IPS DF 19.7 (cell line): ENCODE measurements around the gene CHSY3.

Experiments used
- DNase-seq: peaks from one replicate; pipeline ENCODE4 v3.0.0-alpha.2; 2013; ENCODE audit warnings: low read depth, low spot score

The CHSY3 gene

GRCh38 chr5:129904102-129904666, at the start of gene CHSY3:
Gene CHSY3 (plus strand): TSS chr5:129904465.
- peak; percentile 25 for DNase-seq

- no peak for DNase-seq
Observed at GRCh38 chr5:129856325-129856724, 47.9 kb upstream of the CHSY3 start.

DNA sequence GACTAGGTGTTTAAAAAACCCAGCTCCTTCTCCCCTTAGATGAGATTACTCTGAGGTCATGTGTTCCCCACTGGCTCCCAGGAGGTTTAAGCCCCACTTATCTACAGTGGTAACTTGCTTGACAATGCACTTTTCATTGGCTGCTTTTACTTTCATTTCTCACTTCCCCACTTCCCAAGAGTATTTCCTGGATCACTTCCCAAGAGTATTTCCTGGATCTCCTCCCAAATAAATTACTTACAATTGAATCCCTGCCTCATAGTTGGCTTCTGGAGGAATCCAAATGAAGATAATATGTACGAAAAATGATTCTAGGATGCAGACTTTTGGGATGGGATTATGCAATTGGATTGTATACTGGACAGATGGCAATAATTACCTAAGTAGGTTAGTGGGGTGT, 47.1 kb upstream of the CHSY3 start:
- no peak for DNase-seq

DNA sequence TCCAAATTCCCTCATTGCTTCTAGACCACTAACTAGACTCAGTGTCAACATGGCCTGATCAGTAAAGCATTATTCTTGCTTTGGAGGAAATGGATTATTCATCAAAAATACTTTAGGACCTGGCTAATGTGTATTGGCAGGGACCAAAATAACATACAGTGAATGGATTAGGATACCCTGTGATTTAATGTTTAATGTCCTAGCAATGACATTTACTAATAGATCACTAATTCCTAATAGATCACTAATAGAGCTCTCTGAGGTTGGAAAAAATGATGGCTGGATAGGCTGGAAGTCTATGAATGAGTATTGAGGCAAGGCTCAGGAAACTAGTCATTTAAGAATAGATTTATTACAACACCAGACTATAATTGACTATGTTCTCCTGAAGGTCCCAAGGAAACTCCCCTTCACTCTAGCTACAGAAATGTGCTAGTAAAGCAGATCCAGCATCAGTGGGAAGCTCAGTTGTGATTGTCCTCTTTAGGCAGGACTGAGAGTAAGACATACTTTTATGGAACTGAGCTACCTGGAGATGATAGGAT, 46.1 kb upstream of the CHSY3 start:
- no peak for DNase-seq

DNA sequence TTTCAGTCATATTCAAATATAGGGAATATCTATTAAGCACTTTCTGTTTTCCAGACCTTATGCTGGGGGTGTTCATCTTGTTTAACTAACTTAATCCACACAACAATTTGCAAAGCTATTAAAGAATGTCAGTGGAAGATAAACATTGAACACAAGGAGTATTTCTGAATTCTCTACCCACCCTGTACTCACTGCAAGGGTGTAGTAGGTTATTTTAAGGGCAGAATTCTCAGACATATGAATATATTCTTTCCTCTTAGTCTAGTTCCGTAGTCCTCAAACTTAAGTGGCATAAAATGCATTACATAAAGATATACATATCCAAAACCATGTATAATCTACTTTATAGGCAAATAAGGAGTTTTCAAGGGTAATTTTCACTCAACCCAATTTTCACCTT, 19.9 kb upstream of the CHSY3 start:
- no peak for DNase-seq

DNA sequence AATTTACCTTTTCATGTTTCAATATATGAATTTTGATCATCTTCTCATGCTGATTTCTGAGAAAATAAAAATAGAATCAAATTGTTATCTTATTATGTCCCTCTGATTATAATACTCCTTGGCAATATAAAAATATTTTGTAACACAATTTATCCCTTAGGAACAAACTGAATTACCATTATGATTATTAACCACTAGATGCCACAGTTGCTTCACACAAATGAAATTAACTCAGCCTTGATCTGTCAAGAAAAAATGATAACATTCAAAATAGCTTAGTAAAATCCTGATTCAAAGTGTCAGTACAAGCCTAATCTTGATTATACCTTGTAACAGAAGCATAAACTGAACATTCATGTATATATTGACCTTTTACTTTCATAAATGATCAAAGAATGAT, 4.8 kb upstream of the CHSY3 start:
- no peak for DNase-seq

DNA sequence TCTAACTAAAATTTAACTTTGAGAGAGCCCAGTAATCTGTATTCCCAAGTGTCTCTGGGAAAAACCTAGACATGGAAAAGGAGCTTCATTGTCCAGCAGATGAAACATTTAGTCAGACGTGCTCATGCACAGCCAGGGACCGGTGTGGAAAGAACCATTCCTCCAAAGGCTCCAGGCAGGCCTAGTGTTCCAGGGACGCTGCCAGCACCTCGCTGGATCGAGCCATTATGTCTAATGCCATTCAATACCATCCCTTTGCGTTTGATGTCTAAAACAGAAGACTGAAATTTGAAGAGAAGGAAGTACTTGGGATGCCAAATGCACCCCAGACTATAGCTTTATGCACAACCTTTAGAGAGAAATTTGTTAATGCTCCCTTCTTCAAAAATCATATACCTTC, 1.4 kb upstream of the CHSY3 start:
- no peak for DNase-seq

DNA sequence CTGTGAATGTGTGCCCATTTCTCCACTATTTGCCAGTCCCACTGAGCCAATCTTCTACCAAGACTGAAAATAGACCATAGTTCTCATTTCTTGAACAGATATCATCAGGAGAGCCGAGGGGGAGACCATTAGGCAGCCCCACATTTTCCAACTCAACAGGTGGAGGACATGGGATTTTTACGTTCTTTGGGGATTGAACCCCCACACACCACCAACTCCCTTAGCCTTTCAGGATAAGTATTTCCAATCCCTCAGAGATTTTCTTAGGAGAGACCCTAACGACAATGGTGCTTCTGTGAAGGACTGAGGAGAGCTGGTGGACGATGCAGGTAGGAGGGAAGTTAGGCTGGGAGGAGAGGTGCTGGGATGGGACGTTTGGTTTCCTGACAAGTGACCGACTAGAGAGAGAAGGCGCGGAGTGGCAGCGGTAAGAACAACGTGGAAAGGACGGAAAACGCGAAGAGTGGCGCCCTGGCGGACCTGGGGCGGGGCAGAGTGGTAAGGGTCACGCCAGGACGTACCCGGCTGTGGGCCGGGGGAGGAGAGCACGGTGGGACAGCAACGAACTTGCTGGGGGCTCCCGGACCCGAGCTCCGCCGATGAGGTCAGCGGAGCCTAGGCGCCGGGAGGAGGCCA, 681 bp upstream of the CHSY3 start:
- DNase-seq = no peak

DNA sequence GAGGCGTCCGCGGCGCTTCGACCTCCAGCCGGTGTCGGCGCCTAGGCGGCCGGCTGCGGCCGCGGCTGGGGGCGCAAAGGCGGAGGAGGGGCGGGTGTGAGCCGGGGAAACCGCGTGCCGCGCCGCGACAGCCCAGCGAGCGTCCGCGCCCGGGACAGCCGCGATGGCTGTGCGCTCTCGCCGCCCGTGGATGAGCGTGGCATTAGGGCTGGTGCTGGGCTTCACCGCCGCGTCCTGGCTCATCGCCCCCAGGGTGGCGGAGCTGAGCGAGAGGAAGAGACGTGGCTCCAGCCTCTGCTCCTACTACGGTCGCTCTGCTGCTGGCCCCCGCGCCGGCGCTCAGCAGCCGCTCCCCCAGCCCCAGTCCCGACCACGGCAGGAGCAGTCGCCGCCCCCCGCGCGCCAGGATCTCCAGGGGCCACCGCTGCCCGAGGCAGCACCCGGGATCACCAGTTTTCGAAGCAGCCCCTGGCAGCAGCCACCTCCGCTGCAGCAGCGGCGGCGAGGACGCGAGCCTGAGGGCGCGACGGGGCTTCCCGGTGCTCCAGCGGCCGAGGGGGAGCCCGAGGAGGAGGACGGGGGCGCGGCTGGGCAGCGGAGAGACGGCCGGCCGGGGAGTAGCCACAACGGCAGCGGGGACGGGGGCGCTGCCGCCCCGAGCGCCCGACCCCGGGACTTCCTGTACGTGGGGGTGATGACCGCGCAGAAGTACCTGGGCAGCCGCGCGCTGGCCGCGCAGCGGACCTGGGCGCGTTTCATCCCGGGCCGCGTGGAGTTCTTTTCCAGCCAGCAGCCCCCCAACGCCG, 605 bp downstream of the CHSY3 start:
- DNase-seq = no peak

DNA sequence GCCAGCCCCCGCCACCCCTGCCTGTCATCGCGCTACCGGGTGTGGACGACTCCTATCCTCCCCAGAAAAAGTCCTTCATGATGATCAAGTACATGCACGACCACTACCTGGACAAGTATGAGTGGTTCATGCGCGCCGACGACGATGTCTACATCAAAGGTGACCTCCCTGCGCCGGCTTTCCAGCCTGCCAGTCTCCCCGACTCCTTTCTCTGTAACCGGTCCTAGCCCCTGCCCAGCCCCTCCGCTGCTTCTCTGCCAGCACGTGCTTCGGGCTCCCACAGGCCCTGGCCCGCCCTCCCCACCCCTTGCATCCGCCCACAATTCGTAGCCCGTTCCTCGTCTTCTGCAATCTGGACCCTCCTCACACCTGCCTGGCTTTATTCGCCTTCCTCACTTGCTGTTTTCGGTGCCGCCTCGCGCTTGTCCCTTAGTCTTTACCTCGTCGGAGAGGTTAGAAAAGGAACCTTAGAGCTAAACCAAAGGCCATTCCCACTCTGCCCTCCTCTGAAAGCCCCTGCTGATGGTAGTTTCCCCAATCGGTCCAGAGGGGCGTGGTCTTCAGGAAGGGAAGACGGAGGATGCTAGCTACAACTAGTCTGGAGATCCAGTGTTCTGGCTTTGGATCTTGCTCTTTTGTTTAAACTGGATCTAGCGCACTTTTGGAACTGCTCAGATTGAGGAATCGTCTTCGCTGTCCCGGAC, 1.4 kb downstream of the CHSY3 start:
- no peak for DNase-seq

DNA sequence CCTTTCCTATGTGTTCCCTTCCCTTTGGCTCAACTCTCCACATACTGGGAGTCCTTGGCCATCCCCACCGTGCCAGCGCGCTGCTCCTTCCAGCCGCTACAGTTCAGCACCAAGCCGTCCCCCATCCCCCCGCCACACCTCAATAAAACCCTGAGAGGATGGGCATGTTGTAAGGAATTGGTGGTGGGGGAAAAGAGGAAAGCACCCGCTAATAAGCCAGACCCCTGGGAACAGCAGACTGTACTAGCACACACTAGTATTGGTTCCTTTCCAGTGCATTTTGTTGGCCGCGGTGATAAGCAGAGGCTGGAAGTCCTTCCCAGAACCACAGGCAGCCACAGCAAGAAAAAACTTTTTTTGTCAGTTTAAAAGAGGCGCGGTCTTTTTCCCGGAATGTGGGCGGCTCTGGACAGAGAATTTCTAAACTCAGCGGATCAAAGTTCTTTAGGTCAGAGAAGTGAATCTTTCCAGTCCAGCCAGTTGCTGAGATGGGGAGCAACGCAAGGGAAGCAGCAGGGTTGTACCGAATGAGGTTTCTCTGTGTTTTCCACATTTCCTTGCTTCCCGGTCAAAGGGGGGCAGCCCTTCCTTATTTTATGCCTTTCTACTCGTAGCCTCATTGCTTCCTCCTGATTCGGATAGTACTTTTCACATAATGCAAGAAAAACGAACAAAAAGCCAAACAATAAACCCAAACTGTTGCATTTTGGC, 2.1 kb downstream of the CHSY3 start:
- DNase-seq = no peak

DNA sequence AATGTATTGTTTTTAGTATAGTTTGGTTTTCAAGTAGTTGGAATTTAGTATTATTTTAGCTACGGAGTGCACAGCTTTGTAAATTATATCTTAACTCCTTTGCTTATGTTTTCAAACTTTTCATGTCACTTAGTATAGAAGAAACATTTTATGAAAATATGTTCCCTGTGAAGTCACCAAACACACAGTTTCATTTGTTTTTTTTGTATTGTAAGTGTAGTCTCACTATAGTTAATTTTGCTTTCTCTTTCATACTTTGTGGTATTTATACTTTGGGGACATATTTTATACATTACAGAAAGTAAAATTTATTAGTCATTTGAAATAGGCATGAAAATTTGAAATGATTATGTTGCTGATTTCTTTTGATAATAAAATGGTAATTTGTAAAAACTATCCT, 5.0 kb downstream of the CHSY3 start:
- DNase-seq = no peak

- DNase-seq = no peak
Observed at GRCh38 chr5:129912601-129913255, 8.5 kb downstream of the CHSY3 start.

- no peak for DNase-seq
Observed at GRCh38 chr5:129915415-129915814, 11.2 kb downstream of the CHSY3 start.

GRCh38 chr5:129917224-129917623, 13.0 kb downstream of the CHSY3 start:
- DNase-seq = no peak

DNA sequence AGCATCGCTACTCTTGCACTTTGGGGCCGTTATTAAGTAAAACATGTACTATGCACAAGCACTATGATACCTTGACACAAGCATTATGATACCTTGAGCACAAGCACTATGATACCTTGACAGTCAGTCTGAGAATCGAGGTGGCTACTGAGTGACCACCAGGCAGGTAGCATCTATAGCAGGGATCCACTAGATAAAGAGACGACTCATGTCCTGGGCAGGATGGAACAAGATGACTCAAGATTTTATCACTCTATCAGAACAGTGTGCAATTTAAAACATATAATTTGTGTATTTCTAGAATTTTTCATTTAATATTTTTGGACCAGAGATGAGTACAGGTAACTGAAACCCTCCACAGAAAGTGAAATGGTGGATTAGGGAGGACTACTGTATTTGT, 16.9 kb downstream of the CHSY3 start:
- DNase-seq = no peak

DNA sequence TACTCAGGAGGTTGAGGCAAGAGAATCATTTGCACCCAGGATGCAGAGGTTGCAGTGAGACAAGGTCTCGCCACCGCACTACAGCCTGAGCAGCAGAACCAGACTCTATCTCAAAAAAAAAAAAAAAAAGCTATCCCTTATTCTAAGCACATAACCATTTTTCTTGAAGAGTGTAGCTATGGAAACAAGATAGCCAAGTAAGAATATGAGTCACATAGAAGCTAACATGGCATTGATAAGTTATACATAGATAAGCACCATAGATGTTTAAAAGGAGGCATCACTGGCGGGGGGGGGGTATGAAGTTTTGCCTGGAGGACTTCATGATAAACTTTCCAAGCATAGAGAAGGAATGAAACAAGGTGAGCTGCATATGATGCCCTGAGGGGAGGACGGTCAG, 26.0 kb downstream of the CHSY3 start:
- no peak for DNase-seq

DNA sequence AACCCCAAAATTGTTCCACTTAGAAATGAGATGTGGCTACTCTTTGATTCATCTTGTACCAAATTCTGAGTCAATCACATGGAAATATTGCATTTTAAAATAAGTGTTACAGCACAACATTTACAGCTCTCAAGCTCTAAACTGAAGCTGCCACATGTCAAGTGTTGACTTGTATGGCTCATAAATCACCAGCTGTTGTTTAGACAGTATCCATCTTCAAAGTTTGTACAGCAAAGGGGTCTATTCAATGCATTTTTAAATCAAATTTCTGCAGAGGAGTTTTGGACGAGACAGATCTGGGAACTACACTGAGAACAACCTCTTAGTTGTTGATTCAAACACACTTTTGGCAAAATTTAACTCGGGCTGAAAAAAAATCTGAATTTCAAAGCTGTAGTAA, 31.4 kb downstream of the CHSY3 start:
- no peak for DNase-seq

GRCh38 chr5:129938077-129938476, 33.8 kb downstream of the CHSY3 start:
- DNase-seq = no peak

DNA sequence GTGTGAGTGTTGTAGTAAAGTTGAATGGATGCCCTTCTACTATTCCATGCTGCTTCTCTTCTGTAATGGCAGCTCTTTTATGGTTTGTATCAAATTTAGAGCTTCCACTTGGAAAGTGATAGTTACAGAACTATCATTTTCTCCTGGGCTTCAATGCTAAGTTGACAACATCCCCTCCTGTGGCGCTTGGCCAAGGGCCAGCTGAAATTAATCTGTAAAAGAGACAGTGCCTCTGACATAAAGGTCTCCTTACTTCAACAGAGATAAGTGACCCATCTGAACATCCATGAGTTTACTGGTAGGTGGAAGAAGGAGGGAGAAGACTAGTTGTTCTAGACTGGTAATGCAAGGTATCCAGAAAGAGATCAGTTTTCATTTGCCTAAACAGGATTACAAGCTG, 39.7 kb downstream of the CHSY3 start:
- no peak for DNase-seq

DNA sequence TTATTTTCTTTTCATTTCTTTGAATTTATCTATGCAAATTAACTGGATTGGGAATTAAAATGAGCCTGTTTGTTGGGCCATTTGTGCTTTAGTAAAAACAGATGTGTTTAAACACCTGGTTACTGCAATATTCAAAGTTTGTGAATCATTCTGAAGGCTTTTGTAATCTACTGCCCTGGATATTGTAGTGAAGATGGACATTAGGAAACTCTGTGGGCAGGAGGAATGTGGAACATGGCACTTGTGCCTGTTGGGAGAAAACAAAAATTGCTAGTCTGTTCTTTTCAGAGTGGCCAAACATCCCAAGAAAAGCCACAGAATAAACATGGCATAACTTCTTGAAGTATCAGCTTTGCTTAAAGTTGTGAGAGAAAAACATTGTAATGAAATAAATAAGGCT, 40.8 kb downstream of the CHSY3 start:
- no peak for DNase-seq
